Psoas muscle (tissue), 8 donors: ENCODE measurements around the gene SUV39H2. TPM values are rescaled to one million over a fixed set of nuclear protein-coding genes. Genes with fewer than 3 reads are reported as not detected.

Source experiments
- ATAC-seq, 4 donors: fragments of 200-7000 bp; cut with Tn5 transposase; one replicate each; pipeline ENCODE4 v1.9.1; 2020; ENCODE audit warnings: moderate library complexity in 3 of 4, mild to moderate bottlenecking in 2 of 4
- DNase-seq, 2 donors: peaks; one replicate each; pipeline ENCODE4 v3.0.0-alpha.2; 2020
- H3K27ac ChIP-seq: fragments of 200-600 bp; one replicate; pipeline ENCODE4 v1.8.0; 2022
- H3K27me3 ChIP-seq, 3 donors: fragments of 200-600 bp in 1 of 3; one replicate each; pipeline versions ENCODE4 v1.6.1 to v1.8.0; 2013 to 2022; ENCODE audit warnings: low read length in 2 of 3, mild to moderate bottlenecking in 2 of 3, moderate library complexity in 1 of 3; ENCODE audit not compliant: insufficient read depth in 3 of 3
- H3K36me3 ChIP-seq, 2 donors: fragments of 200-600 bp in 1 of 2; one replicate each; pipeline versions ENCODE4 v1.6.1 to v1.8.0; 2013 to 2022; ENCODE audit warnings: low read depth in 1 of 2, mild to moderate bottlenecking in 1 of 2, moderate library complexity in 1 of 2; ENCODE audit not compliant: insufficient read depth in 1 of 2
- H3K4me1 ChIP-seq: fragments of 200-600 bp; one replicate; pipeline ENCODE4 v1.8.0; 2022
- H3K4me3 ChIP-seq: fragments of 200-600 bp; one replicate; pipeline ENCODE4 v1.8.0; 2022; ENCODE audit warnings: mild to moderate bottlenecking
- H3K9me3 ChIP-seq: fragments of 200-600 bp; one replicate; pipeline ENCODE4 v1.8.0; 2022
- CTCF ChIP-seq: fragments of 200-600 bp; IDR thresholded peaks from one replicate; pipeline ENCODE4 v1.8.0; 2022; ENCODE audit warnings: antibody characterized with exemption
- WGBS, 3 donors: extraction: QIAGEN DNeasy Blood & Tissue Kit; methylation state at CpG; one replicate each; pipeline versions ENCODE4 v1.1.6 to v1.1.7; 2013; 5-methylcytosine and 5-hydroxymethylcytosine counted together
- intact Hi-C, 2 donors: fragments of 100-400 bp; cut with DNase I; formaldehyde crosslinking; loops; one replicate each; pipeline versions ENCODE4 v1.11.0 to v1.14.2; 2022
- polyA plus RNA-seq, 3 donors: library from polyadenylated mRNA; stranded (reverse); fragments of 200-250 nt; gene quantifications; one replicate each; pipeline ENCODE4 v1.2.3, GENCODE V29; 2013
- total RNA-seq, 4 donors: library from RNA; stranded (reverse); fragmentation: NEBNext Ultra II Directional in 2 of 4; extraction: Animal tissue kit (Norgen Biotek cat#: 25700) in 2 of 4; gene quantifications; one replicate each; pipeline versions ENCODE4 v1.2.1 to v1.2.4, GENCODE V29; 2021 to 2023
- donor health status: healthy with polysubstance abuse.
- donor health status: DM: no; HTN: no; CAD: no; lungs with moderate emphysema.
- donor health status: Bipolar disorder and iron deficiency.
- donor health status: healthy.
- donor health status: DM: yes; HTN: yes; CAD: no.
- donor health status: DM: no; HTN: no; CAD: no.
- donor health status: DM: no; HTN: no; CAD: no.
- donor health status: DM: yes; HTN: yes; CAD: no.

SUV39H2 gene
- total and polyA plus RNA-seq, 7 donors, result 2.3 to 7.9 (median 5.9) TPM

- H3K36me3 ChIP-seq, result peaks cover 0 to 33% of the 10 kb centered on the region in 2 donors
- no peak for DNase-seq
- intact Hi-C loops, result no loop called here
- H3K4me1 ChIP-seq, result peaks cover 27% of the 10 kb centered on the region
- no peak overlapping the region for H3K27ac ChIP-seq
- no peak for TF ChIP-seq CTCF
- WGBS, 3 donors, result 75 to 80% (median 80%) methylated on average over 2 of the region's 2 CpGs
- no peaks in the 10 kb centered on the region for H3K27me3 ChIP-seq
- no peak for ATAC-seq
- H3K4me3 ChIP-seq, result no peak overlapping the region
- H3K9me3 ChIP-seq, result no peaks in the 10 kb centered on the region
Observed at GRCh38 chr10:14873090-14873760, 5.4 kb upstream of the SUV39H2 start.

- Histone ChIP-seq H3K9me3 (no peaks in the 10 kb centered on the region), H3K36me3 (peaks cover 0 to 6% of the 10 kb centered on the region in 2 donors), H3K27me3 (no peaks in the 10 kb centered on the region), H3K4me1 (peaks cover 41% of the 10 kb centered on the region), H3K4me3 (peak overlapping the region; percentile 88), H3K27ac (peak overlapping the region; percentile 99)
- 90 to 94% (median 92%) methylated on average over 12 of the region's 12 CpGs for WGBS, 3 donors
- no peak for TF ChIP-seq CTCF
- DNase-seq (no peak), ATAC-seq (no peak)
- intact Hi-C loops, result loop anchor here in 1 of 2 donors (2.0 to 5.0 kb wide), 2 partner anchors 37 to 76 kb away; partner anchors contain the start of genes CDNF, DCLRE1C, HSPA14 and MSANTD7
Observed at GRCh38 chr10:14875941-14876340, 2.7 kb upstream of the SUV39H2 start.

- H3K27me3 ChIP-seq, result no peaks in the 10 kb centered on the region
- peak overlapping the region; percentile 99 for H3K27ac ChIP-seq
- ATAC-seq (peak; percentile 42 to 72 (median 65)), DNase-seq (peak in 1 of 2 donors; percentile 72)
- WGBS, 3 donors, result 52 to 76% (median 52%) methylated on average over 9 of the region's 9 CpGs
- intact Hi-C loops, result loop anchor here in 1 of 2 donors (2.0 to 5.0 kb wide), 2 partner anchors 38 to 76 kb away; partner anchors contain the start of genes CDNF, DCLRE1C, HSPA14 and MSANTD7
- H3K4me1 ChIP-seq, result peaks cover 38% of the 10 kb centered on the region
- H3K4me3 ChIP-seq, result peak overlapping the region; percentile 88
- no peaks in the 10 kb centered on the region for H3K36me3 ChIP-seq
- TF ChIP-seq CTCF, result no peak
- no peaks in the 10 kb centered on the region for H3K9me3 ChIP-seq
Observed at GRCh38 chr10:14876764-14877163, 1.9 kb upstream of the SUV39H2 start.

- Histone ChIP-seq H3K27me3 (no peaks in the 10 kb centered on the region), H3K36me3 (no peaks in the 10 kb centered on the region), H3K9me3 (no peaks in the 10 kb centered on the region), H3K27ac (peak overlapping the region; percentile 99), H3K4me1 (peaks cover 38% of the 10 kb centered on the region), H3K4me3 (peak overlapping the region; percentile 88)
- intact Hi-C loops, result loop anchor here in 1 of 2 donors (5.0 kb wide), 1 partner anchor 73 kb away; the partner anchor contains the start of gene DCLRE1C
- no peak for TF ChIP-seq CTCF
- DNase-seq (no peak), ATAC-seq (no peak)
- WGBS, 3 donors, result 0% methylated on average over 46 to 60 of the region's 60 CpGs
Observed at GRCh38 chr10:14879124-14879927, 660 bp downstream of the SUV39H2 start.
